Measurements from ENCODE around the gene LZTR1.

GRCh38 chr22:21044931-21045584 lies 63.0 kb downstream of the LZTR1 start:
- TF ChIP-seq CTCF (IDR thresholded peaks at IDR 0.05; ENCODE audit: low read depth, low read length): no peak
- TF ChIP-seq POLR2A (IDR thresholded peaks at IDR 0.05; ENCODE audit: extremely low read depth, insufficient read length): no peak
- TF ChIP-seq, protein P1, sequence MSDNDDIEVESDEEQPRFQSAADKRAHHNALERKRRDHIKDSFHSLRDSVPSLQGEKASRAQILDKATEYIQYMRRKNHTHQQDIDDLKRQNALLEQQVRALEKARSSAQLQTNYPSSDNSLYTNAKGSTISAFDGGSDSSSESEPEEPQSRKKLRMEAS (IDR thresholded peaks at IDR 0.05; ENCODE audit: low read depth, low read length): 0 out of 2 replicates have a peak, but pooled peaks have one; percentile 14

Measured in NB4 (cell line).